Activated gamma-delta T cell (primary cell): ENCODE results near the gene CYP21A2.
"Not testable (repeated sequence)": the region's sequence is repeated elsewhere in the genome, so short reads cannot be mapped to it uniquely, and the experiment has no call there.

Source experiments
- DNase-seq: peaks from one replicate; lab custom pipeline; 2025; lab: John Stamatoyannopoulos, UW
- total RNA-seq, 2 donors: gene quantifications; one replicate each; lab custom pipeline; 2026; lab: John Stamatoyannopoulos, UW

The CYP21A2 gene
- 0.05 to 0.13 reads per million in 2 donors for total RNA-seq

- not testable (repeated sequence) for DNase-seq
These were observed at the start of gene CYP21A2 for GRCh38 chr6:32037598-32038524. CYP21A2 (plus strand) TSS chr6:32038415; CDS start chr6:32038423, 8 bp downstream.

GRCh38 chr6:31989363-31989762, 48.9 kb upstream of the CYP21A2 start:
- not testable (repeated sequence) for DNase-seq

GRCh38 chr6:31994421-31994820, 43.8 kb upstream of the CYP21A2 start:
- DNase-seq: not testable (repeated sequence)

- not testable (repeated sequence) for DNase-seq
These were observed 41.8 kb upstream of the CYP21A2 start for GRCh38 chr6:31996385-31996784.

- DNase-seq: not testable (repeated sequence)
These were observed 35.5 kb upstream of the CYP21A2 start for GRCh38 chr6:32002546-32003268.

- DNase-seq: not testable (repeated sequence)
These were observed 34.9 kb upstream of the CYP21A2 start for GRCh38 chr6:32003301-32003700.

GRCh38 chr6:32004393-32004792, 33.8 kb upstream of the CYP21A2 start:
- not testable (repeated sequence) for DNase-seq

GRCh38 chr6:32004864-32005537, 33.2 kb upstream of the CYP21A2 start:
- not testable (repeated sequence) for DNase-seq

- not testable (repeated sequence) for DNase-seq
These were observed 32.7 kb upstream of the CYP21A2 start for GRCh38 chr6:32005538-32005880.

GRCh38 chr6:32005991-32006529, 32.2 kb upstream of the CYP21A2 start:
- not testable (repeated sequence) for DNase-seq

- DNase-seq: not testable (repeated sequence)
These were observed 31.1 kb upstream of the CYP21A2 start for GRCh38 chr6:32007086-32007485.

- not testable (repeated sequence) for DNase-seq
These were observed 30.2 kb upstream of the CYP21A2 start for GRCh38 chr6:32008037-32008436.

GRCh38 chr6:32008616-32009015, 29.6 kb upstream of the CYP21A2 start:
- not testable (repeated sequence) for DNase-seq

- not testable (repeated sequence) for DNase-seq
These were observed 28.7 kb upstream of the CYP21A2 start for GRCh38 chr6:32009537-32009936.

- not testable (repeated sequence) for DNase-seq
These were observed 27.2 kb upstream of the CYP21A2 start for GRCh38 chr6:32010856-32011530.

GRCh38 chr6:32012941-32013617, 25.1 kb upstream of the CYP21A2 start:
- DNase-seq: not testable (repeated sequence)

GRCh38 chr6:32013738-32014137, 24.5 kb upstream of the CYP21A2 start:
- DNase-seq: not testable (repeated sequence)

GRCh38 chr6:32014547-32014946, 23.7 kb upstream of the CYP21A2 start, which contains the start of gene C4B:
C4B (plus strand) TSS chr6:32014795; CDS start chr6:32014846, 51 bp downstream.
- not testable (repeated sequence) for DNase-seq

GRCh38 chr6:32022100-32022499, 16.1 kb upstream of the CYP21A2 start:
- not testable (repeated sequence) for DNase-seq

GRCh38 chr6:32028631-32029030, 9.6 kb upstream of the CYP21A2 start:
- DNase-seq: not testable (repeated sequence)
